Small intestine (tissue), 7 donors: Measurements from ENCODE around the gene COL4A2. TPM values are rescaled to one million over a fixed set of nuclear protein-coding genes. Genes with fewer than 3 reads are reported as not detected.

ENCODE experiments used
- DNase-seq, 2 donors: peaks; one replicate each; pipeline versions ENCODE4 v3.0.0 to v3.0.0-alpha.2; 2013
- FAIRE-seq: peaks from 2 replicates; lab custom pipeline; 2012; peaks lifted over from hg19 to GRCh38; lab: Jason Lieb, UNC
- H3K27ac ChIP-seq, 3 donors: one replicate each; pipeline ENCODE4 v1.5.1; 2013; ENCODE audit warnings: low read length in 2 of 3, mild to moderate bottlenecking in 2 of 3, control low read depth in 1 of 3, inconsistent platforms in 1 of 3, low read depth in 1 of 3, moderate library complexity in 1 of 3
- H3K27me3 ChIP-seq, 3 donors: one replicate each; pipeline ENCODE4 v1.6.1; 2013; ENCODE audit warnings: low read length in 3 of 3, inconsistent platforms in 1 of 3; ENCODE audit not compliant: control insufficient read depth in 3 of 3, insufficient read depth in 3 of 3
- H3K36me3 ChIP-seq, 3 donors: one replicate each; pipeline ENCODE4 v1.6.1; 2013; ENCODE audit warnings: low read length in 3 of 3, inconsistent platforms in 1 of 3, low read depth in 1 of 3, mild to moderate bottlenecking in 1 of 3, moderate library complexity in 1 of 3; ENCODE audit not compliant: control insufficient read depth in 3 of 3, insufficient read depth in 2 of 3
- H3K4me1 ChIP-seq, 3 donors: one replicate each; pipeline ENCODE4 v1.6.1; 2013; ENCODE audit warnings: low read length in 2 of 3, inconsistent platforms in 1 of 3, low read depth in 1 of 3, mild to moderate bottlenecking in 1 of 3, moderate library complexity in 1 of 3; ENCODE audit not compliant: control insufficient read depth in 3 of 3, insufficient read depth in 2 of 3
- H3K4me3 ChIP-seq, 3 donors: one replicate each; pipeline ENCODE4 v1.5.1; 2013; ENCODE audit warnings: low read length in 3 of 3, control low read depth in 1 of 3, inconsistent platforms in 1 of 3, low read depth in 1 of 3, mild to moderate bottlenecking in 1 of 3, moderate library complexity in 1 of 3
- H3K9me3 ChIP-seq, 2 donors: one replicate each; pipeline ENCODE4 v1.6.1; 2013; ENCODE audit warnings: low read depth in 1 of 2, low read length in 1 of 2; ENCODE audit not compliant: control insufficient read depth in 2 of 2, insufficient read depth in 1 of 2
- WGBS, 3 donors: extraction: QIAGEN DNeasy Blood & Tissue Kit; methylation state at CpG; one replicate each; pipeline ENCODE4 v1.1.7; 2013; 5-methylcytosine and 5-hydroxymethylcytosine counted together
- polyA plus RNA-seq, 4 donors: library from polyadenylated mRNA; stranded (reverse) in 3 of 4; unstranded in 1 of 4; fragments of 200-250 nt in 3 of 4; fragments of 120-200 nt in 1 of 4; gene quantifications; one replicate each; pipeline versions ENCODE4 v1.2.1 to v1.2.3, GENCODE V29; 2013
- donor health status: healthy with polysubstance abuse.
- donor health status: control.
- donor health status: control.
- donor health status: Bipolar disorder and iron deficiency.
- donor health status: healthy.

Gene COL4A2
- polyA plus RNA-seq, 4 donors: 42.3 to 120 (median 64.6) TPM

DNA sequence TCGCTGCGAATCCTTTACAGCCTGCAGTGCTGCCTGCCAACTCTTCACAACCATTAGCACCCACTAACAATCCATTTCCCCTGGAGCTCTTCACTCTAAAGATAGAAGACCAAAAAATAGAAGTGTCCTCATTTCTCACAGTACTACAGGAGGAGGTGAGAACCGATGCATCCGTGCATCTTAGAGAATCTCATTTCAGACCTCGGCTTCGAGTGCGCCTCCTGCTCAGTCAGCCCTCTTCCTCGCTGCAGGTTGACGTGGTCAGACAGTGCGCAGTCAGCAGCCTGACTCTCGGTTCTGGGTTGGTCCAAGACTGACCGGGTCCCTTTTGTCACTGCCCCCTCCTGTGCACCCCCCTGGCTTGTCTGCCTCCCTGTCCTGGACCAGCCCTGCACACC, 169.1 kb downstream of the COL4A2 start:
- no peak overlapping the region for H3K27ac ChIP-seq
- no peak for DNase-seq
- H3K9me3 ChIP-seq: no peaks in the 10 kb centered on the region
- 87 to 90% (median 88%) methylated on average over 12 of the region's 12 CpGs for WGBS, 3 donors
- FAIRE-seq: no peak
- H3K36me3 ChIP-seq: peaks cover 0 to 72% (median 0%) of the 10 kb centered on the region in 3 donors
- no peaks in the 10 kb centered on the region for H3K4me1 ChIP-seq
- no peaks in the 10 kb centered on the region for H3K27me3 ChIP-seq
- no peak overlapping the region for H3K4me3 ChIP-seq

DNA sequence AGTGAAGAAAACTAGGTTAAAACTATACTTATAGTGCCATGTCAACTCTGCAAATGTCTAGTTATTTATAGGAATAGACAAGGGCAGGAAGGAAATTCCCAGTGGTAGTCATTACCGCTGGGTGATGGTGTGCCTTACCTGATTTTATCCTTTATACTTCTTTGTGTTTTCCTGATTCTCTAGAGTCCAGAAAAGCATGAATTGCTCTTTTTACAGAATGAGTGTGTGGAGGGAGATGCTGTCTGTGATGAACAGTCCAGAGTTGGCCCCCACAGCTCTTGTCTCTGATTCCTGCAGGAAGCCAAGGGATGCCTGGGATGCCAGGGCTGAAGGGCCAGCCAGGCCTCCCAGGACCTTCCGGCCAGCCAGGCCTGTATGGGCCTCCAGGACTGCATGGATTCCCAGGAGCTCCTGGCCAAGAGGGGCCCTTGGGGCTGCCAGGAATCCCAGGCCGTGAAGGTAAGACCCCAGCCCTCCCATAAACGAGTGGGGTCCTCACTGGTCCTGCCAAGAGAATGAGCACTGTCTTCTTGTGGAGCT, 170.7 kb downstream of the COL4A2 start:
- Histone ChIP-seq H3K9me3 (no peaks in the 10 kb centered on the region), H3K27me3 (no peaks in the 10 kb centered on the region), H3K4me1 (no peaks in the 10 kb centered on the region), H3K36me3 (peaks cover 0 to 65% (median 0%) of the 10 kb centered on the region in 3 donors), H3K27ac (no peak overlapping the region), H3K4me3 (no peak overlapping the region)
- no peak for DNase-seq
- 79 to 93% (median 81%) methylated on average over 4 of the region's 4 CpGs for WGBS, 3 donors
- FAIRE-seq: no peak

DNA sequence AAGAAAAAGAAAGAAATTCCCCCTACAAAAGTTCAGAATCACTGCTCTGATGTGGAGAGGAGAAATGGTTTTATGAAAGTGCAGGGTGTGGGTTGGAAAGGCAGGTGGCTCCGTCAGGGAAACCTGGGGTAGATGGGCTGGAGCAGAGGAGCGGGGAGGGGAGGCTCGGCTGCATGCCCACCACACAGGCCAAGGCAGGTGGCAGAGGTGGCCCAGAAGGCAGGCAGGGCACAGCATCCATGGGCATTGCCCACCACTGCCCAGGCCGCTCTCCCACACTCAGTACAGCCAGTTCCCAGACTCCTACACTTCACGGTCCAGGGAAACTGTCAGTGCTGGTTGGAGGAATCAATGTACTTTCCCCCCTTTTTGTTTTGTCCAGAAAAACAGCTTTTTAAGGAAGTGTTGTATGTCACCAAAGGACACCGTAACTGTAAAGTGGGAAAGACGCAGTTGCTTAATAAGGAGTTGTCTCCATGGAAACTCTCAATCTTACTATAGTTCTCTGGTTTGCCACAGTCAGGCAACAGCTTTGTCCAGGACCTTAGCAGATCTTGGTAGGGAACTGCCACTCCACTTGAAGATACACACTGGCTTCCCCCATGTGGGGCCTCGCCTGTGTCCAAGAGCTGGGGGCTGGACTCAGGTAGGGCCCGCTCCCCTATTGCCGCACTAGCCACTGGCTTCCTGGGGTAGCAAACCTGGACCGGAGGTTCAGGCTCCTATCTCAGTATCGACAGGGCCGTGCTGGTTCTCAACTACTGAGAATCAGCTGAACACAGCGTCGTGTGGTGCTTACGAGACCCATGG, 171.5 kb downstream of the COL4A2 start:
- H3K9me3 ChIP-seq: no peaks in the 10 kb centered on the region
- peaks cover 0 to 61% (median 0%) of the 10 kb centered on the region in 3 donors for H3K36me3 ChIP-seq
- H3K4me1 ChIP-seq: no peaks in the 10 kb centered on the region
- FAIRE-seq (no peak), DNase-seq (no peak)
- no peak overlapping the region for H3K4me3 ChIP-seq
- WGBS, 3 donors: 84 to 90% (median 89%) methylated on average over 16 of the region's 16 CpGs
- no peaks in the 10 kb centered on the region for H3K27me3 ChIP-seq
- no peak overlapping the region for H3K27ac ChIP-seq

DNA sequence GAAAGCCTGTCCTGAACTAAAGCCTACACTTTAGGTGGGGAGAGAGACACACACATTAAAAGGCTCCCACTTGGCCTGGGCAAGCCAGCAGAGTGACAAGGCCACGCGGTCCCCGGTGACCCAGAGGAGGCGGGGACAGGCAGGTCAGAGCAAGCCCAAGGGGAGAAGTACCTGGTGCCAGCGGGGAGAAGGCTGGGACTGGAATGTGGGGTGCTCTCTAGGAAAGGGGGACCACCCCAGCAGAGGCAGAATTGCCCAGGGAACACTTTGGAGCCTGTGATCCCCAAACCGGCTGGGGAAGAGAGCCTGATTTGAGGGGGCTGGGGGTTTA, 172.1 kb downstream of the COL4A2 start:
- Histone ChIP-seq H3K4me1 (no peaks in the 10 kb centered on the region), H3K36me3 (peaks cover 0 to 59% (median 0%) of the 10 kb centered on the region in 3 donors), H3K9me3 (no peaks in the 10 kb centered on the region), H3K4me3 (no peak overlapping the region), H3K27ac (no peak overlapping the region), H3K27me3 (no peaks in the 10 kb centered on the region)
- 87 to 91% (median 90%) methylated on average over 6 of the region's 6 CpGs for WGBS, 3 donors
- no peak for FAIRE-seq
- no peak for DNase-seq

DNA sequence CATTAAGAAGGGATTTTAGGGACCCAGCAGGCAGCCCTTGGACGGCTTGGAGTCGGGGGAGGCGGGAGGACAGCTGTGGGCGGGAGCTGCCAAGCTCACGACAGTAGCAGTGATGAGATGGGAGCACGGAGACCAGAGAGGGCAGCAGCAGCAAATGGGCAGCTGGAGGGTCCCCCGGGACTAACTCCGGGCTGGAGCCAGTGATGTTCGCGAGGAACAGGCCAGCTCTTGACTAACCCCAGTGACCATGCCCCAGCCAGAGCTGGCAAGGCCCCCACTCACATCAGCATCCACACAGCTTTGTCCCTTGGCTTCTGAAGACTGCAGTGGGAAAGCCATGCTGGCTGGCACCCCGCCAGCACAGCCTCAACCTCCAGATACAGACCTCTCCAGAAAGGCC, 172.6 kb downstream of the COL4A2 start:
- no peak for DNase-seq
- Histone ChIP-seq H3K4me1 (no peaks in the 10 kb centered on the region), H3K4me3 (no peak overlapping the region), H3K36me3 (peaks cover 0 to 60% (median 0%) of the 10 kb centered on the region in 3 donors), H3K9me3 (no peaks in the 10 kb centered on the region), H3K27ac (no peak overlapping the region), H3K27me3 (no peaks in the 10 kb centered on the region)
- WGBS, 3 donors: 81 to 90% (median 88%) methylated on average over 11 of the region's 11 CpGs
- no peak for FAIRE-seq

DNA sequence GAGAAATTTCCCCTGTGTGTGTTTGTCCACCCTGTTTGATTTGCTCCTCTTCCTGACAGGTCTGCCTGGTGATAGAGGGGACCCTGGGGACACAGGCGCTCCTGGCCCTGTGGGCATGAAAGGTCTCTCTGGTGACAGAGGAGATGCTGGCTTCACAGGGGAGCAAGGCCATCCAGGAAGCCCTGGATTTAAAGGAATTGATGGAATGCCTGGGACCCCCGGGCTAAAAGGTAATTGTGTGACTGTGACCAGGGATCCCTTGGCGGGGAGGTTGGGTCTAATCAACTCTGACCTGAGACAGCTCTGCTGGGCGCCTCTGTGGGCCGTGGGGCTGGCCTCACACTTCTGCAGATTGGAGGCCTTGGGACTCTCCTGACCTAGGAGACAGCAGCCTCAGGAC, 173.1 kb downstream of the COL4A2 start:
- no peak for DNase-seq
- H3K4me1 ChIP-seq: no peaks in the 10 kb centered on the region
- H3K9me3 ChIP-seq: no peaks in the 10 kb centered on the region
- no peak for FAIRE-seq
- H3K27ac ChIP-seq: no peak overlapping the region
- 69 to 78% (median 71%) methylated on average over 5 of the region's 5 CpGs for WGBS, 3 donors
- no peak overlapping the region for H3K4me3 ChIP-seq
- peaks cover 0 to 60% (median 0%) of the 10 kb centered on the region in 3 donors for H3K36me3 ChIP-seq
- H3K27me3 ChIP-seq: no peaks in the 10 kb centered on the region

DNA sequence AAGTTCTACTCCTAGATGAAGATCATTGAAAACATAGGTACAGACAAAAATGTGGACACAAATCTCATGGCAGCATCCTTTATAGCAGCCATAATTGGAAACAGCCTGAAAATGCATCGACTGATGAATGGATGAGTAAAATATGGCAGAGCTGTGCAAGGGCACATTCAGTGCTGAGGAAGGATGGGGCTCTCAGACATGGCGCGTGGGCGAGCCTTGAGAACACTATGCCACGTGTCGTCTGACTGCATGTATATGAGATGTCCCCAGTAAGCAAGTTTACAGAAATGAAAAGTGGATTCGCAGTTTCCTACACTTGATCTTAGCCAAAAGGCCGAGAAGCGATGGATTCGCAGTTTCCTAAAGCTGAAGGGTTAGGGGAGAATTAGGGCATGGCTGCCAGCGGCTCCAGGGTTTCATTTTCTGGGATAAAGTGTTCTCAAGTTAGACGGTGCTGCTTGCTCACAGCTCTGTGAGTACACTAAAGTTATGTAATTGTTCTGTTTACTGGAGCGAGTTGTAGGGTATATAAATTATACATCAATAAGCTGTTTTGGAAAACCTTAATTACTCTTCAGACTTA, 176.4 kb downstream of the COL4A2 start:
- Histone ChIP-seq H3K4me1 (no peaks in the 10 kb centered on the region), H3K9me3 (no peaks in the 10 kb centered on the region), H3K36me3 (peaks cover 0 to 54% (median 0%) of the 10 kb centered on the region in 3 donors), H3K4me3 (no peak overlapping the region), H3K27me3 (no peaks in the 10 kb centered on the region), H3K27ac (no peak overlapping the region)
- WGBS, 3 donors: 84 to 91% (median 88%) methylated on average over 13 of the region's 13 CpGs
- FAIRE-seq: no peak
- DNase-seq: no peak

DNA sequence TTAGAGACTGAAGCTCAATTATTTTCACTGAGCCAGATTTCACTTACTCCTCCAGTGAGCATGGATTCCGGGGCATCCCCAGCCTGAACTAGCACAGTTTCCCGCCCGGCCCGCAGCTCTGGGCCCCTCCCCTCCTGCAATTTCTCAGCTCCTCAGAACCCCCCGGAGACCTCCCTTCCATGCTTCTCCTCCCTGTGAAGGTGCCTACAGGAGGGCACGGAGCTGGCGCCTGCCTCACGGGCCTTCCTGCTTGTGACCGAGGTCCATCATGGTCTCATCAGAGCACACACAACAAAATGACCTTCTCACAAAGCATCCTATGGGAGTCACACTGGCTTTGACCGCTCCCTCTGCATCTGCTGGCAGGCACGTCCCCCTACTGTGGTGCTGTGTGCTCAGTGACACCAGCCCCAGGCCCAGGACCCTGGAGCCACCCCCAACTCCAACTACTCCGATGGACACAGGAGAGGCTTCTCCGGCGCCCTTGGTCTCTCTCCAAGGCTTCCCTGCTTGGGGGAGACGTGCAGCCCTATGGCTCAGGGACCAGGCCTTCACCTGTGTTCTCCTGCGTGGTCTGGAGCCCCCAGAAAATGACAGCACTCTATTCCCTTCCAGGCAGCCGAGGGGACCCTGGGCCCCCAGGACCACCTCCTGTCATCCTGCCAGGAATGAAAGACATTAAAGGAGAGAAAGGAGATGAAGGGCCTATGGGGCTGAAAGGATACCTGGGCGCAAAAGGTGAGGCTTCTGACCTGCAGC, 177.4 kb downstream of the COL4A2 start:
- no peak overlapping the region for H3K4me3 ChIP-seq
- H3K4me1 ChIP-seq: no peaks in the 10 kb centered on the region
- DNase-seq: no peak
- 89 to 93% (median 90%) methylated on average over 18 of the region's 18 CpGs for WGBS, 3 donors
- H3K27ac ChIP-seq: no peak overlapping the region
- peaks cover 0 to 52% (median 2%) of the 10 kb centered on the region in 3 donors for H3K36me3 ChIP-seq
- FAIRE-seq: no peak
- H3K27me3 ChIP-seq: no peaks in the 10 kb centered on the region
- no peaks in the 10 kb centered on the region for H3K9me3 ChIP-seq
